Upper lobe of left lung (tissue), 4 donors: Measurements from ENCODE around the gene PARVB.

Experiments
- POLR2AphosphoS5 ChIP-seq, 2 donors: sonication (generic); formaldehyde crosslinking; IDR thresholded peaks; one replicate each; pipeline ENCODE4 v1.5.1; 2017; ENCODE audit warnings: antibody characterized with exemption in 2 of 2
- TF ChIP-seq, protein P1 (sequence below), 6 experiments: fragments of 450-650 bp in 4 of 6; fragments of 200-600 bp in 2 of 6; sonication (generic) in 2 of 6; IDR thresholded peaks; one replicate each; pipeline ENCODE4 v1.5.1; 2016 to 2019; ENCODE audit warnings: antibody characterized with exemption in 6 of 6

DNA sequence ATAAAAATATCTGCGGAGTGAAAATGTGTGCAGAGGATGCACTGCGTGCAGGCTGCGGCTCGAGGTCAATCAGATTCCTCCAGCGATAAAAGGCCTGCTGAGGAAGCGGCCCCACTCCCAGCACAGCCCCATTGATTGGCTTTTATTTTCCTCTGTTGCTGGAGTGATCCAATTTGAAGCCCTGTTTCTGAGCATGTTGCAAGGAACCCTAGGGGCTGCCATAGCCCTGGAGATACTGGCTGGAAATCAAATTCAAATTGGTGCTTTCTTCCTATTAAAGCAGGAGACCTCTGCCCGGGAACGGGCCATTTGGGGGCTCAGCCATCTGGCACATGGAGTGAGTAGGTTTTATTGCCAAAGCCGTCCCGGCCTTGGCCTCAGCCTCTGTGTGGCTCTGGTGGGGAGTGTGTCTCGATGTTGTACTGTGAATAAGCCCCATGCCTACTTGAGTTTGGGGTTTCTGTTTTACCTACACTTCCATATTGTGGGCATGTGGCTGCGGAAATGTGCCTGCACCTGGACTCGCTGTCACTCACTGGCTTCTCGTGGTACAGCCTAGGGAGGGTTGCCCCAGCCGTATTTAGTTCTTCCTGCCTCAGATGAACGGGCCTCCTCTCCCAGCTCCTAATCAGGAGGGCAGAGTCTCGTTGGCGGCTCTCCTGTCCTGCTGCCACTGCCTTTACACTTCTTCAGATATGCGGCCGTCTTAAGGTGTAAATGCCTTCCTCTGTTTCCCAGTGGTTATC, 25.6 kb downstream of the PARVB start:
- TF ChIP-seq, protein P1, sequence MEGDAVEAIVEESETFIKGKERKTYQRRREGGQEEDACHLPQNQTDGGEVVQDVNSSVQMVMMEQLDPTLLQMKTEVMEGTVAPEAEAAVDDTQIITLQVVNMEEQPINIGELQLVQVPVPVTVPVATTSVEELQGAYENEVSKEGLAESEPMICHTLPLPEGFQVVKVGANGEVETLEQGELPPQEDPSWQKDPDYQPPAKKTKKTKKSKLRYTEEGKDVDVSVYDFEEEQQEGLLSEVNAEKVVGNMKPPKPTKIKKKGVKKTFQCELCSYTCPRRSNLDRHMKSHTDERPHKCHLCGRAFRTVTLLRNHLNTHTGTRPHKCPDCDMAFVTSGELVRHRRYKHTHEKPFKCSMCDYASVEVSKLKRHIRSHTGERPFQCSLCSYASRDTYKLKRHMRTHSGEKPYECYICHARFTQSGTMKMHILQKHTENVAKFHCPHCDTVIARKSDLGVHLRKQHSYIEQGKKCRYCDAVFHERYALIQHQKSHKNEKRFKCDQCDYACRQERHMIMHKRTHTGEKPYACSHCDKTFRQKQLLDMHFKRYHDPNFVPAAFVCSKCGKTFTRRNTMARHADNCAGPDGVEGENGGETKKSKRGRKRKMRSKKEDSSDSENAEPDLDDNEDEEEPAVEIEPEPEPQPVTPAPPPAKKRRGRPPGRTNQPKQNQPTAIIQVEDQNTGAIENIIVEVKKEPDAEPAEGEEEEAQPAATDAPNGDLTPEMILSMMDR (IDR thresholded peaks at IDR 0.05): no peak
- no peak for TF ChIP-seq POLR2AphosphoS5 (IDR thresholded peaks at IDR 0.05)
